Left cardiac atrium (tissue), 4 donors: ENCODE data around the gene RHEB. TPM values are rescaled to one million over a fixed set of nuclear protein-coding genes. Genes with fewer than 3 reads are reported as not detected.
"Not testable (repeated sequence)": the region's sequence is repeated elsewhere in the genome, so short reads cannot be mapped to it uniquely, and the experiment has no call there.

Source experiments
- ATAC-seq, 2 donors: fragments of 200-7000 bp; cut with Tn5 transposase; one replicate each; pipeline ENCODE4 v1.9.1; 2020; ENCODE audit warnings: mild to moderate bottlenecking in 2 of 2, moderate library complexity in 2 of 2
- DNase-seq: peaks from one replicate; pipeline ENCODE4 v3.0.0-alpha.2; 2020
- intact Hi-C, 2 donors: fragments of 100-400 bp; cut with DNase I; formaldehyde crosslinking; loops; one replicate each; pipeline versions ENCODE4 v1.14.1 to v1.15.1; 2022 to 2023
- total RNA-seq, 2 donors: library from RNA; stranded (reverse); fragmentation: NEBNext Ultra II Directional; extraction: Animal tissue kit (Norgen Biotek cat#: 25700); gene quantifications; one replicate each; pipeline ENCODE4 v1.2.1, GENCODE V29; 2021
- donor health status: DM: no; HTN: yes; CAD: no.
- donor health status: DM: no; HTN: yes; CAD: no; lungs with severe emphysema.
- donor health status: DM: yes; HTN: yes; CAD: no.
- donor health status: Dilated cardiomyopathy.

The RHEB gene
- total RNA-seq, 2 donors from 2014 or later, result 110 to 180 TPM

- intact Hi-C loops, result no loop called here
- no peak for DNase-seq
- ATAC-seq, result peak; percentile 62 to 84
Observed at GRCh38 chr7:151537818-151538561, 18.3 kb upstream of the RHEB start.

- ATAC-seq, DNase-seq, intact Hi-C loops: not testable (repeated sequence)
Observed at GRCh38 chr7:151536178-151536577, 16.5 kb upstream of the RHEB start.

GRCh38 chr7:151529842-151530241 lies 10.1 kb upstream of the RHEB start:
- no peak for DNase-seq
- intact Hi-C loops, result no loop called here

GRCh38 chr7:151524845-151525244 lies 5.2 kb upstream of the RHEB start:
- intact Hi-C loops, result no loop called here
- ATAC-seq, result no peak
- no peak for DNase-seq

More at GRCh38 chr7:151529842-151530241, 10.1 kb upstream of the RHEB start:
- ATAC-seq, result no peak

DNA sequence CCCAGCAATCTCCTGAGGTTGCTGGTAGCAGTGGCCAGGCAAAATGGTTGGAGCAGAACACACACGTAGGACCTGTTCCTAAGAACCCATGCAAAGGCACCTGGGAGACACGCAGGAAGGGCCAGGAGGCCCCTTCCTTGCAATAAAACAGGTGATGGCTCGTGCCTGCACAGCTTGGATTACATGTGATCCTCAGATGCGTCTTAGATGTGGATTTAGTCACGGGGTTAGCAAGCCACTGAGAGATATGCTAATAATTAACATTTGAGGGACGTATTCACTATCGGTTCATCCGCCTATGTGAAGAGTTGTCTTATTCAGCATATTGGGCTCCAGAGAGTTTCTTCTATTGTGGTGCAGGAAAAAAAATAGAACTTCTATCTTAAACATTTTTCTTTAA lies 4.6 kb upstream of the RHEB start:
- no peak for DNase-seq
- intact Hi-C loops, result no loop called here
- no peak for ATAC-seq

DNA sequence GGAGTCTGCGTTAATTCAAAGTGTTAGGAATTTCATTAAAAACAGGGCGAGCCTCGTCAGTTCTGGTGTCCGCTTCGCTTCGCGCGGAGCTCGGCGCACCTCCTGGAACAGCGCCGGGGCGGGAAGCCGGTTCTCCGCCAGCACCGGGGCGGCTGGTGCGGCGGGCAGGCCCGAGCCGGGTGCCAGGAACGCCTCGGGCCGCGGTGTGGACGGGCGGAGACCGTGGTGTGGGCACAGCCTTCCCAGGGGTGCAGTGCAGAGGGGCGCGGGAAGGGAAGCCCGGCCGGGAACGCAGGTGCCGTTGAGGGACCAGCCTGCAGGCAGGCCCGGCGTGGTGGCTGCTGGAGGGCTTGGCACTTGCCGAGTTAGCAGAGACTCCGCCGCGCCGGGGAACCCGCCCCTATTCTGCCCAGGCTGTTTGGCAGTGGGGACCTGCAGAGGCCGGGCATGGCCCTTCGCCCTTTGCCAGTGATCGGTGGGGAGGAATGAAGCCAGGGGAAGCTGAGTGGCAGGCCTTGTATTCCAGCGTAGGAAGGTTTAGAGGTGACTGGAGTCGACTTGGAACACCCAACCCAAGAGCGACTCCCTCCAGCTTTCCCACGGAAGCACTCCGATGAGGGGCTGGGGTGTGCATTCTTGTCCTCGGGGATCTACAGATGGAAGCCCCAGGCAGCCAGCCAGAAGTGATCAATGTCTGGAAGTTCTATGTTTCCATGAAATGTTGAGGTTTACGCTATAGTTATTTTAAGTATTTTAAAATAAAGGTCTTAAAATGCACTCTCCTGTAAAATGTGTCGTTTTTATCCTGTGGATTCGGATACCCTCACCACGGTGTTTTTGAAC lies 945 bp upstream of the RHEB start:
- intact Hi-C loops, result no loop called here
- ATAC-seq (peak; percentile 12 to 26), DNase-seq (peak; percentile 63)

DNA sequence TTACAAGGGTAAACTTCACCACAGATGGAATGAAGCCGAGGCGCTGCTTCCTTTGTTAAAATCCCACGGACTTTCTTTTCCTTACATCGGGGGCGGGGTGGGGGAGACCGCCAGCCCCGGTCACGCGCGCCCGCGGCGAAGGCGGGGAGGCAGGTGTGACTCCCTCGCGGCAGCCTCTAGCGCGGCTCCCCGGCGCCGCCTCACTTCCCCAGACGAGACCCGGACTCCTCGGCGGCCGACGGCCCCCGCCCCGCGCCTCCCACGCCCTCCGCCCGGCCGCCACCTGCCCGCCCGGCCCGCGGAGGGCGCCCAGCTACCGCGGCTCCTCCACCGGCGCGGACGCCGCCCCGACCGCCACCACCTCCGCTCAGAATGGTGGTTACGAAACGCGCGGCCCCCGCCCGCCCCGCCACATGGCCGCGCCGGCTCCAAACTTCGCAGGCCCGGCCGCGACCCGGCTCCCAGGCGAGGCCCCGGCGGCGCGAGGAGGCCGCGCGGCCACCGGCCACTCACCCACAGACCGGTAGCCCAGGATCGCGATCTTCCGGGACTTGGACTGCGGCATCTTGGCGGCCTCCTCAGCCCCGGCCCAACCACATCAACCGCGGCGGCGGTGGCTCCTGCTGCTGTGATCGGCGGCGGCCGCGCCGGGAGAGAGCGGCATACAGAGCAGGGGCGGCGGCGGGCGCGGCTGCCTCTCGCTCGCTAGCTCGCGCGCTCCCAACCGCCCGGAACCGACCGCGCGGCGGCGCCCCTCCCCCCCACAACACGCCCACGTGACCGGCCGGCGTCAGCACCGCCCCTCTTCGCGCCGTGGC lies 539 bp downstream of the RHEB start:
- peak; percentile 84 for ATAC-seq
- intact Hi-C loops, result loop anchor here in 1 of 2 donors (2.0 kb wide), 1 partner anchor 58 kb away; no protein-coding TSS in a partner anchor
- DNase-seq, result peak; percentile 62

DNA sequence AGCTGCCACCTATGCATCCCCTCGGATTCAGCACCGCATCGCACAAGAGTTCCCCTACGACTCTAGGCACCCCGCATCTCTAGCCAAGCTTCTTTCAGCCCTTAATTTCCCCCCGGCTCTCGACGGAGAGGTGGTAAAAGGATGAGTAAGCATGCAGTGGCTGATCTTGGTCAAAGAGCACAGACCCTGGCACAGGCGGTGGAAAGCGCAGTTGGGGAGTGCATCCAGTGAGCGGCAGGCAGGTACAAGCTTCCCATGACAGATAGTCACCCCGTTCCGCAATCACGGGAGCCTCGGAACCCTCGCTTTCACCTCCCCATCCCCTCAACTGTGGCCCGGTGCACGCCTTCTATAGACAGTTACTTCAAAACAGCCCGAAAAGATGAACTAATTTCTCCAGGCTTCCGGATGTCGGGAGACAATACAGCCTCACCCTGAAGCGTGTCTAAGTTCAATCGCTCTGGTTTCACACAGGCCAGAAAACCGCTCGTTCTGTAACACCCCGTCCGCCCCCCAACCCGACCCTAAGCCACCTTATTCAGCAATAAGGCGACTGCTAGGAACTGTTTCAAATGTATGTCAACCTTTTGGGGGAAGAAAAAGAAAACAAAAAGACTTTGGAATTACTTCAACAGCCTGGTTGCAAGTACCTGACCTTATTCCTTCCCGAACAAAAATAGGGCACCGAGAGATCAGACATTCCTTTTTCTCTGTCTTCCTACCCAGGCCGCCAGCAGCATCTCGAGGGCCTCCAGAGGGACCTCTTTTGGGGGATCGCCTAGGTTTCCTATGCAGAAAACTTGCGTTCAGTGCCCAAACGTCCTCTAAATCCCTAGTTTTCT lies 1.4 kb downstream of the RHEB start:
- peak in 1 of 2 donors; percentile 3 for ATAC-seq

DNA sequence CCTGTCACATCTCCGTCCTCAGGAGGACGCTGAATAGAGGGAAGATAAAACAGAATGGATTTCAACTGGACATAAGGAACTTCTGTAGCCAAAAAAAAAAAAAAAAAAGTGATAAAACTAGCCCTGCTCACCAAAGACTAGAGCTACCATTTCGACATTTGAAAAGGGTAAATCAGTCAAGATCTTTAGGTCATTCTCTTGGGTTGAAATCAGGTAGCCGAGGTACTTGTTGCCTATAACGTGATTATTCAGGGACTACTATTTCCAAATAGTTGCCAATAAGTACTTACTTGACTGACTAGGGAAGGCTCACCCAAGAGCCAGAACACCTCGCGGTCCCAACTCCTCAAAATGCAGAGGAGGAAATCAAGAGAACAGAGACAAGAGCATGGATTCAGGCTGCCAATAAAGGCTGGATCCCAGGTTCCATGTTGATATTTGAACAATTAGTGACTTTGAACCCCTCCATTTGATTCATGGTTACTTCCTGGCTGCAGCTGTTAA lies 2.0 kb downstream of the RHEB start:
- ATAC-seq (no peak), DNase-seq (no peak)
- intact Hi-C loops, result loop anchor here in 1 of 2 donors (2.0 kb wide), 1 partner anchor 57 kb away; no protein-coding TSS in a partner anchor

More for the DNA sequence above, 1.4 kb downstream of the RHEB start:
- DNase-seq, result peak; percentile 60
- intact Hi-C loops, result loop anchor here in 1 of 2 donors (2.0 kb wide), 1 partner anchor 58 kb away; no protein-coding TSS in a partner anchor

- no peak for DNase-seq
- intact Hi-C loops, result no loop called here
- ATAC-seq, result no peak
Observed at GRCh38 chr7:151515276-151515565, 4.5 kb downstream of the RHEB start.

- DNase-seq (no peak), ATAC-seq (no peak)
- intact Hi-C loops, result no loop called here
Observed at GRCh38 chr7:151514461-151515275, 5.0 kb downstream of the RHEB start.

DNA sequence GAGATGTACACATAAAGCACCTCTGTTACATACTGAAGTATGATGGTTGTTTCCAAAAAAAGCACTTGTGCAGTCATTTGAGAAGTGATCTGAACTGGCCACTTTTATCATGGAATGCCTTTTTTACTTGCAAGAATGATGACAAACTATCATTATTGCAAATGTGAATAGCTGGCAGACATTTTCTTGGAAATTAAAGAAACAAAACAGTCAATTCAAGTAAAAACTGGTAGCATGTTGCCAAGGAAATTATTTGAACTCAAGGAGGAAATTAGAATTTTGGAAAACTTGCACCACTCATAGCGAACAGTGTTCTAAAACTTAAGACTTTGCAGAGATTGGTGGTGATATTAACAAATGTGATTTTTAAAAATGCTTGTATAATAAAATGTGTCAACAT lies 6.6 kb downstream of the RHEB start:
- DNase-seq, result no peak
- no peak for ATAC-seq
- intact Hi-C loops, result no loop called here

GRCh38 chr7:151512353-151512752 lies 7.3 kb downstream of the RHEB start:
- DNase-seq, result no peak
- ATAC-seq, result peak; percentile 38 to 57
- intact Hi-C loops, result no loop called here

DNA sequence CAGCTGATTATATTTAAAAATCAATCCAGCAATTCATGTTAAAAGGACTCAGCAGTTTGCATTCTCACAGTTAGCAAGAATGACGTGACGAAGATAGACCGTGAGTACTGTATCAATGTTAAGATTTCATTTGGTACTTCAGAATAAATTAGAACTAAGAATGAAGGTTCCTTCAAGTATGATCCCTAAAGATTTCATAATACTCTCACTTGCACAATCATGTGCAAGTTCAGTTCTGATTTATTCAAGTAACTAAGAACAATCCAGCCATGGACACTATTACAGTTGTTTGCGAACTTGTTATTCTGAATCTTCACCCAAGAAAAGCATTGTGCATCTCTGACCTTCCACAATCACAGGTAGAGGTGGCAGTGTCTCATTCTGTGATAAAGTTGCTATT lies 7.7 kb downstream of the RHEB start:
- DNase-seq (no peak), ATAC-seq (no peak)
- intact Hi-C loops, result no loop called here

DNA sequence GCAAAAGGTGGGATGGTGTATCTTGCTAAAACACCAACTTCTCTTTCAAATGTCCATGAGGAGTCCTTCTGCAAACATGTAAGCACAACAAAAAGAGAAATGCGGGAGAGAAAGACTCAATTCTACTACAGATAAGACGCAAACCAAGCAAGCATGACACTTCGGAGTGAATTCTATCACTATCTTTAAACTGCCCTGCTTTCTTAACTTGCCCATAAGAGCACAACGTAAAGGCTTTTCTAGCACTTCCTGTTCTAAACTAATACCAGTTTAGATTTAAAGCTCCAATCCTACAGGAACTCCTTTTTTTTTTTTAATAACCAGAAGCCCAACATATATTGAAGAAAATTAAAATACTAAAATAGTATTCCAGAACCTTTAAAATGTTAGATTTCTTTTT lies 8.4 kb downstream of the RHEB start:
- DNase-seq, result no peak
- intact Hi-C loops, result no loop called here
- ATAC-seq, result no peak

GRCh38 chr7:151509670-151510333 lies 9.9 kb downstream of the RHEB start:
- intact Hi-C loops, result no loop called here
- ATAC-seq (peak in 1 of 2 donors; percentile 23), DNase-seq (no peak)

DNA sequence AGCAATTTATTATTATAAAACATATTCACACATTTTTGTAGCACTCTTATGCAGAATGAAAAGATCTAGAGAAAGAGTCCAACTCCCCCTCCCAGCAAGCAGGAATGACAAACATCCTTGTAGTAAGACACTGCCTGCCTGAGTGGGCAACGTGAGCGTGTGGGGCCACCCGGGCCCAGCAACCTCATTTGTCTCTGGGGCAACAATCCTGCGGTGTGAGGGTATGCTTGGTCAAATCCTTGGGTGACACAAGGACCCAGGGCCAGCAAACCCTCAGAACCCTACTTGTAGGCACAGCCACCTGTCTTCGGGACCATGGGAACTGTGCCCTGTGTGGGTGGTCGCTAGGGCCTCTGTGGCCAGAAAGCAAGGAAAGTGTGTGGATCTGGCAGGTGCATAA lies 10.7 kb downstream of the RHEB start:
- intact Hi-C loops, result no loop called here
- no peak for ATAC-seq
- DNase-seq, result no peak
